K562 (cell line): ENCODE data around the gene FGFRL1. TPM values are rescaled to one million over a fixed set of nuclear protein-coding genes. Genes with fewer than 3 reads are reported as not detected.

Experiments used
- ARID3B ChIP-seq: fragments of 250-450 bp; sonication (Bioruptor Pico); IDR thresholded peaks from 2 replicates; pipeline ENCODE4 v1.4.0; 2020; ENCODE audit warnings: borderline replicate concordance
- ATF2 ChIP-seq: sonication (generic); formaldehyde crosslinking; IDR thresholded peaks from 2 replicates; pipeline ENCODE4 v1.8.1; 2022; ENCODE audit warnings: missing genetic modification reagents
- FOXA3 ChIP-seq, 2 experiments: fragments of 450-650 bp in 1 of 2; sonication (generic) in 1 of 2; formaldehyde crosslinking; IDR thresholded peaks in 1 of 2; conservative IDR thresholded peaks in 1 of 2; 2 replicates each; pipeline versions ENCODE4 v1.4.0 to v1.8.0; 2020 to 2022; ENCODE audit warnings: mild to moderate bottlenecking in 2 of 2, missing genetic modification reagents in 1 of 2
- IRF1 ChIP-seq: sonication (generic); formaldehyde crosslinking; IDR thresholded peaks from 2 replicates; pipeline ENCODE4 v1.8.0; 2022; ENCODE audit warnings: missing genetic modification reagents, mild to moderate bottlenecking, borderline replicate concordance
- JUN ChIP-seq, 2 experiments: sonication (generic) in 1 of 2; formaldehyde crosslinking in 1 of 2; IDR thresholded peaks; 2 replicates each; pipeline versions ENCODE4 v1.6.1 to v1.8.0; 2012 to 2022; ENCODE audit warnings: borderline replicate concordance in 2 of 2, mild to moderate bottlenecking in 2 of 2, improper control_type of control experiment in 1 of 2, low read depth in 1 of 2, low read length in 1 of 2, missing genetic modification reagents in 1 of 2
- MAFK ChIP-seq: IDR thresholded peaks from 2 replicates; pipeline ENCODE4 v1.6.1; 2011; ENCODE audit warnings: low read length, improper control_type of control experiment
- NR2C1 ChIP-seq, 2 experiments: fragments of 450-650 bp; IDR thresholded peaks; 2 replicates each; pipeline ENCODE4 v1.6.1; 2017; ENCODE audit warnings: mild to moderate bottlenecking in 2 of 2, antibody characterized with exemption in 1 of 2, inconsistent platforms in 1 of 2, missing compliant biosample characterization in 1 of 2, missing genetic modification characterization in 1 of 2
- PATZ1 ChIP-seq: fragments of 250-450 bp; sonication (Bioruptor Pico); IDR thresholded peaks from 2 replicates; pipeline ENCODE4 v1.5.0; 2020; ENCODE audit warnings: mild to moderate bottlenecking, borderline replicate concordance
- RBM15 ChIP-seq: fragments of 200-400 bp; formaldehyde crosslinking; IDR thresholded peaks from 2 replicates; pipeline ENCODE4 v1.6.1; 2018; ENCODE audit warnings: mild to moderate bottlenecking, low read length, moderate library complexity; ENCODE audit not compliant: insufficient read depth
- SFPQ ChIP-seq: fragments of 200-400 bp; formaldehyde crosslinking; IDR thresholded peaks from 2 replicates; pipeline ENCODE4 v1.6.1; 2017; ENCODE audit warnings: mild to moderate bottlenecking, low read depth, low read length, moderate library complexity
- SMARCE1 ChIP-seq: fragments of 450-650 bp; IDR thresholded peaks from 2 replicates; pipeline ENCODE4 v1.7.1; 2016; ENCODE audit warnings: mild to moderate bottlenecking
- ZNF311 ChIP-seq: fragments of 250-450 bp; sonication (Bioruptor Pico); IDR thresholded peaks from 2 replicates; pipeline ENCODE4 v1.4.0; 2020; ENCODE audit warnings: mild to moderate bottlenecking, moderate library complexity
- ZNF668 ChIP-seq: fragments of 250-450 bp; sonication (Bioruptor Pico); IDR thresholded peaks from 2 replicates; pipeline ENCODE4 v1.8.0; 2022; ENCODE audit warnings: mild to moderate bottlenecking, inconsistent platforms
- ZNF75A ChIP-seq: fragments of 450-650 bp; formaldehyde crosslinking; IDR thresholded peaks from 2 replicates; pipeline ENCODE4 v1.4.0; 2020; ENCODE audit warnings: mild to moderate bottlenecking
- polyA plus RNA-seq, 8 experiments: library from polyadenylated mRNA; depleted of rRNA in 4 of 8; stranded (reverse) in 5 of 8; unstranded in 3 of 8; fragments of >200 nt; fragmentation: Nextera tagmentation in 2 of 8; fragmentation: Illumina TruSeq in 1 of 8; extraction: Ambion mirVana in 2 of 8; extraction: Trizol in 1 of 8; gene quantifications; 2 replicates each; pipeline versions ENCODE4 v1.2.1 to v1.2.3, GENCODE V29; 2011 to 2014; ENCODE audit warnings: inconsistent platforms in 1 of 8, missing spikeins in 1 of 8
- total RNA-seq, 7 experiments: library from RNA; depleted of rRNA in 6 of 7; stranded (reverse); fragments of >200 nt in 6 of 7; fragmentation: Illumina TruSeq in 2 of 7; extraction: Trizol in 2 of 7; gene quantifications; 2 replicates each; pipeline versions ENCODE4 v1.2.1 to v1.2.3, GENCODE V29; 2011 to 2021; ENCODE audit warnings: low replicate concordance in 1 of 7

FGFRL1 gene
- total and polyA plus RNA-seq, 9 of the 15 experiments (the other 6 are each of a cell fraction or from before 2014, with no cell fraction given), result 0.34 to 49.9 (median 14.6) TPM

GRCh38 chr4:1043651-1044468 lies 32.4 kb downstream of the FGFRL1 start (continued):
- TF ChIP-seq ARID3B (no peak), RBM15 (no peak), PATZ1 (CRISPR knock-in tag) (no peak), ZNF668 (CRISPR knock-in tag) (peak; percentile 73; the same call in 1 of the 2 replicates), MAFK (peak; percentile 87), ZNF75A (CRISPR knock-in tag) (no peak), ZNF311 (peak; percentile 83), NR2C1 (IDR thresholded peaks at IDR 0.05) (no peak), NR2C1 (tag; IDR thresholded peaks at IDR 0.05) (no peak; the same call in 1 of the 2 replicates), IRF1 (CRISPR knock-in tag) (0 out of 2 replicates have a peak, but pooled peaks have one; percentile 53), FOXA3 (CRISPR knock-in tag; conservative IDR thresholded peaks at IDR 0.05 in 1 of 2, IDR thresholded peaks at IDR 0.05 in 1 of 2) (peak in 1 of 2 experiments; percentile 76; a peak in 1 of 4 replicates), SMARCE1 (peak; percentile 100), ATF2 (peak; percentile 68; the same call in 1 of the 2 replicates), JUN (IDR thresholded peaks at IDR 0.05; ENCODE audit: borderline replicate concordance, low read depth, low read length) (peak; percentile 100), JUN (CRISPR knock-in tag; IDR thresholded peaks at IDR 0.05; ENCODE audit: borderline replicate concordance) (peak; percentile 99; the same call in 1 of the 2 replicates), SFPQ (no peak)
